Esophagus muscularis mucosa (tissue), 4 donors: ENCODE data around the gene MED13L.

Experiments used
- CTCF ChIP-seq, 3 experiments: fragments of 200-600 bp in 2 of 3; fragments of 450-650 bp in 1 of 3; sonication (generic) in 2 of 3; IDR thresholded peaks; one replicate each; pipeline ENCODE4 v1.5.1; 2017 to 2019; ENCODE audit warnings: antibody characterized with exemption in 3 of 3, mild to moderate bottlenecking in 2 of 3, moderate library complexity in 1 of 3
- EP300 ChIP-seq: sonication (generic); formaldehyde crosslinking; IDR thresholded peaks from one replicate; pipeline ENCODE4 v1.6.1; 2017; ENCODE audit warnings: antibody characterized with exemption
- POLR2A ChIP-seq: fragments of 450-650 bp; IDR thresholded peaks from one replicate; pipeline ENCODE4 v1.6.1; 2017; ENCODE audit warnings: antibody characterized with exemption, moderate library complexity, mild to moderate bottlenecking, low read depth

GRCh38 chr12:116024769-116025168, 252.7 kb downstream of the MED13L start:
- no peak for TF ChIP-seq CTCF (IDR thresholded peaks at IDR 0.05)
- no peak for TF ChIP-seq POLR2A
- TF ChIP-seq EP300, result no peak
